Measurements from ENCODE around the gene ACSM2A.
"Not testable (repeated sequence)": the region's sequence is repeated elsewhere in the genome, so short reads cannot be mapped to it uniquely, and the experiment has no call there.

ACSM2A gene, protein sequence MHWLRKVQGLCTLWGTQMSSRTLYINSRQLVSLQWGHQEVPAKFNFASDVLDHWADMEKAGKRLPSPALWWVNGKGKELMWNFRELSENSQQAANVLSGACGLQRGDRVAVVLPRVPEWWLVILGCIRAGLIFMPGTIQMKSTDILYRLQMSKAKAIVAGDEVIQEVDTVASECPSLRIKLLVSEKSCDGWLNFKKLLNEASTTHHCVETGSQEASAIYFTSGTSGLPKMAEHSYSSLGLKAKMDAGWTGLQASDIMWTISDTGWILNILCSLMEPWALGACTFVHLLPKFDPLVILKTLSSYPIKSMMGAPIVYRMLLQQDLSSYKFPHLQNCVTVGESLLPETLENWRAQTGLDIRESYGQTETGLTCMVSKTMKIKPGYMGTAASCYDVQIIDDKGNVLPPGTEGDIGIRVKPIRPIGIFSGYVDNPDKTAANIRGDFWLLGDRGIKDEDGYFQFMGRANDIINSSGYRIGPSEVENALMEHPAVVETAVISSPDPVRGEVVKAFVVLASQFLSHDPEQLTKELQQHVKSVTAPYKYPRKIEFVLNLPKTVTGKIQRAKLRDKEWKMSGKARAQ

DNA sequence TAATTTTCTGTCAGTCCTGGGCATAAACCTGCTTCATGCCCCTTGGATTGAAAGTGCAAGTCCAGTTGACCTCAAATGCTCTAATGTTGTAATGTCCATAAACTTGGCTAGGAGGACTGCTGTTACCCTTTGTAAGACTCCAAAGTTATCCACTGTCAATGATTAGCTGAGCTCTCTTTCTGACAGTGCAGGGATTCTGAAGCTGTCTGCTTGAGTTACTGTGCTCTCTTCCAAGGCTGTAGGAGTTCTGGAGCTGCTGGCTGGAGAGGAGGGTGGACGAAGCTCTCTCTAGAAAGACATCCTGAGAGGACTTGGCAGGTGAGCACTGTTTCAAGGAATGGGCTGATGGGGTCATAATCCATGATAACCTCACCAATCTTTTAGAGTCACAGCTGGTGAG, at the start of gene ACSM2A:
Gene ACSM2A (plus strand): TSS at position 158 of the 400 bp plus-strand sequence. CDS start 8,594 bp downstream, outside the sequence.
- not testable (repeated sequence) for DNase-seq (ENCODE audit: low read depth, low spot score)

DNA sequence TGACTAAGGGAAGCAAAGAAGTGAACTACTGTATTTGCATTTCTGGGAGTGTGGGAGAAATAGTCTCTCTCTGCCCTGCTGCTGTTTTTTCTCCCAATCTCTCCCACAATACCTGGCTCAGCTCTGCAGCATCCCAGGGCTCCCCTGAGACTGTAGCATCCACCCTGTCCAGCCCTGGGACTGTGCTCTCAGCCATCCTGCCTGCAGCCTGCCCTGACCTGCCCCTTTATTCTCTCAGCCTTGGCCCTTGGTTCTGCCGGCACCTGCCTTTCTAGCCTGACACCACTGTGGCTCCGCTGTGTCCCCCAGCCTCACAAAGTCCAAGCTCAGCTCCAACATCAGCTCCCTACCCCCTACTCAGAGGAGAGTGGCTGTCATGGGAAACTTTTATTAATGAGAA, 48.7 kb upstream of the ACSM2A start:
- no peak for DNase-seq (ENCODE audit: low read depth, low spot score)

DNA sequence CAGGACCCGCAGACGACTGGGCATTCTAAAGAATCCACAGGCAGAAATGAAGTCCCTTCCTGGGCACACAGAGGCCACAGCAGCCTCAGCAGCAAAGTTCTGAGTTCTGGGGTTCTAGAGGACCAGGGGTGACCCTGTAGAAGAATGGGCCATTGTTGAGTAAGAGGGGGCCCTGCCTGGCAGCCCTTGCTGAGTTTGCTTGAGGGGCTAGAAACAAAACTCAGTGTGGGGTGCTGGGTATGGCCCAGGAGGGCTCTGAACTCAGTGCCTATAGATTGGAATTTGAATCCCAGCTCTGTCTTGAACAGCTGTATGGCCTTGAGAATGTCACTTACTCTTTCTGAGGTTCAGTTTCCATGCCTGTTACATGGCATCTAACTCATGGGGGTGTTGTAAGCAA, 46.7 kb upstream of the ACSM2A start, which contains the start of gene PDILT:
Gene PDILT (minus strand): TSS at position 101 of the 400 bp plus-strand sequence. CDS start 5,437 bp downstream, outside the sequence.
- no peak for DNase-seq (ENCODE audit: low read depth, low spot score)

DNA sequence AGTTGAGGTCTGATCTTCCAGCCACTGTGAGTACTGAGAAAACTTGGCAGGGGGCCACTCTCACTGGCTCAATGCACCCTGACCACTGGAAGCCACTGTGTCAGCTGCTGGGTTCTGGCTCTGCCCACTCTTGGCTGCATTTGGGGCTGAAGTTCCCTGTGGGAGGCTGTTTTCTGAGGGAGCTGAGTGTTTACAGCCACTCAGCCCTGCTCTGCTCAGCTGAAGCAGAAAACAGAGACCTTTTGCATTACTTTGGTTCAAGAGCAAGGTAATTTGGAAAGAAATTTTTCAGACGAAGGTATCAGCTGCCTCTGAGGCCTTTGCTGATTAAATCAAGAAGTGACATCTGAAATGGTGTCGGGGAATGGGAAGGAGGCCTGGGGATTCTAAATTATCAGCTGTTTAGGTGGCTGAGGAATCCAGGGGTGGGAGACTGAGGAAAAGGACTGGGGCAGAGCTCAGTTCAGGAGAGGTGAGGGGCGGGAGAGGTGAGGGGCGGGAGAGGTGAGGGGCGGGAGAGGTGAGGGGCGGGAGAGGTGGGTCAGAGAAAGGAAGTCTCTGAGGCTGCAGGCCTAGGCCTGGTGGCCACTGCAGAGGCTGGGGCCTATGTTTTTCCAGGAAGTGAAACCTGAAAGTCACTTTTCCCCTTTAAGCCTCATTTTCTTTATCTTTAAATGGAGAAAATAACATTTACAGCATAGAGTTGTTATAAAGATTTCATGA, 41.8 kb upstream of the ACSM2A start, which contains the start of gene ACSM5:
Gene ACSM5 (plus strand): TSS at position 137 of the 723 bp plus-strand sequence. CDS start 1,951 bp downstream, outside the sequence.
- no peak for DNase-seq (ENCODE audit: low read depth, low spot score)

DNA sequence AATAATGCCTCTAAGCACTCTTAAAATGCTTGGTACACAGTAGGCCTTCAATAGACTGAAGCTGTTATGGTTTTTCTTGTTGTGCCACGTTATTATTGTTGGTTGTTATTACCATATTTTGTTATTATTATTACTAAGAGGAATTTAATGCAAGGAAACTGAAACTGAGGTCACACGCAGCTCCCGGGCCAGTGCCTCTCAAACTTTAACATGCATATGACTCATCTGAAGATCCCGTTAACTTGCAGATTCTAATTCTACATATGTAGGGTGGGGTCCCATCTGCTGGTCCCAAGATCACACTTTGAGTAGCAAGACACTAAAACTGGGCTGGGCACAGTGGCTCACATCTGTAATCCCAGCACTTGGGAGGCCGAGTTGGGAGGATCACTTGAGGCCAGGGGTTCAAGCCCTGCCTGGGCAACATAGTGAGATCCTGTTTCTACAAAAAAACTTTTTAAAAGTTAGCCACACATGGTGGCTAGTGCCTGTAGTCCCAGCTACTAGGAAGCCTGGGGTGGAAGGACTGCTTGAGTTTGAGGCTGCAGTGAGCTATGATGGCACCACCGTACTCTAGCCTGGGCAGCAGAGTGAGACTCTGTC, 41.1 kb upstream of the ACSM2A start:
- DNase-seq (ENCODE audit: low read depth, low spot score): no peak

DNA sequence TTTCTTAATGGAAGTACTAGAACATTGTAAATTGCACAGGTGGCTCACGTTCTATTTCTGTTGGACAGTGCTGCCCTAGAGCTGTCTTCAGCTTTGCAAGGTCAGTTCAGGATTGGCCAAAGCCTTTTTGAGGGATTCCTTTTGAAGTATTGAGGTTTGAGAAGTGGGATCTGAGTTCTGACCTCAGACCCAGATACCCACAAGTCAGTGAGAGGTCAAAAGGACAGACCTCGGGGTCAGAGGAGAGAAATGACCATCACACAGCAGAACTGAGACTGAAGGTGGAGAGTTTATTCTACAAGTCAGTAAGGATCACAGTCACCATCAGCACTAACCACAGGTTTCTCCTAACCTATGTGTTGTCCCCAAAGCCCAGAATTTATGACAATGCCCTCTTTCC, 40.3 kb upstream of the ACSM2A start:
- DNase-seq (ENCODE audit: low read depth, low spot score): no peak

DNA sequence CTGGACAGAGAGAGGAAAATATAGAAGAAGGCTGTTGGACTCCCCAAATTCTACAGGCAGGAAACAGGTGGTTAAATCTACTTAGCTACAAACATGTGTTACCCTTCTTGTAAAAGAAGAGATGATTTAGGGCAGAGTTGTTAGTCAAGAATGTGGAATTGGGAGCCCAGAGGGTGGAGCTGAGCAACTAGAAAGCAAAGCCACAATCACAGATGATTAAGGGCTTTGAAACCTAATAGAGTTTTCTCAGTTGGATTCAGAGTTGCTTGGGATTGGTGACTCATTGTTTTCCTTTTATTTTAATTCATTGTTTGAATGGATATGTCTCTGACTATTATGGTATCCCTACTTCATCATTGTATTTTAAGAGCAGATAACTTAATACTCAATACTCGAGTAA, 35.8 kb upstream of the ACSM2A start:
- no peak for DNase-seq (ENCODE audit: low read depth, low spot score)

DNA sequence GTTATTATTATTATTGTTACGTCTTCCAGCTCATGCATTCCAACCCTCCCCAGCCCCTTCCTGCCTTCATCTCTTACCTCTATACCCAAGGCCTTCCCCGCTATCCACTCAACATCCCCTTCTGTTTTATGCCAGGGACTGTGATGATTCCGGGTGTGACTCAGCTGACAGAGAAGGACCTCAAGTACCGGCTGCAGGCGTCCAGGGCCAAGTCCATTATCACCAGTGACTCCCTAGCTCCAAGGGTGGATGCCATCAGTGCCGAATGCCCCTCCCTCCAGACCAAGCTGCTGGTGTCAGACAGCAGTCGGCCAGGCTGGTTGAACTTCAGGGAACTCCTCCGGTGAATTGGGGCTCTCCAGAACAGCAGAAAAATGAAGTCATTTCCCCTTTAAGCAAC, 32.2 kb upstream of the ACSM2A start:
- DNase-seq (ENCODE audit: low read depth, low spot score): not testable (repeated sequence)

DNA sequence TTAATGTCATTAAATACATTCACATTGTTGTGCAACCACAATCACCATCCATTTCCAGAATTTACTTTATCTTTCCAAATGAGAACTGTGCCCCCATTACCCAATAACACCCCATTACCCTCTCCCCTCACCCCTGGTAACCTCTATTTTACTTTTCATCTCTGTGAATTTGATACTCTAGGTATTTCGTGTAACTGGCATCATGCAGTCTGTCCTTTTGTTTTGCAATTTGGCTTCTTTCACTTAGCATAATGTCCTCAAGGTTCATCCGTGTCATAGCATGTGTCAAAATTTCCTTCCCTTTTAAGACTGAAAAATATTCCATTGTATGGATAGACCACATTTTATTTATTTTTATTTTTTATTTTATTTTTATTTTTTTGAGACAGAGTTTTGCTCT, 29.6 kb upstream of the ACSM2A start:
- DNase-seq (ENCODE audit: low read depth, low spot score): not testable (repeated sequence)

DNA sequence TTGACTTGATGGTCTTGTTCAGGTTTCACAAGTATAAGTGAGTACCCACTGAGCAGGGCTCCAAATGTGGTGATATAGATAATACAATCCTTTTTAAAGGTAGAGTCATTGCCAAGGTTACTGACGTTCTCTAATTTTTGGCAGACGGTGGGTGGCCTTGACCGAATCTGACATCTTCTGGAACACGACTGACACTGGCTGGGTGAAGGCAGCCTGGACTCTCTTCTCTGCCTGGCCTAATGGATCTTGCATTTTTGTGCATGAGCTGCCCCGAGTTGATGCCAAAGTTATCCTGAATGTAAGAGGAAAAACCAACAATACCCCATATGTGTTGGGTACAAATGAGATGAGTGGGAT, 27.6 kb upstream of the ACSM2A start:
- not testable (repeated sequence) for DNase-seq (ENCODE audit: low read depth, low spot score)

DNA sequence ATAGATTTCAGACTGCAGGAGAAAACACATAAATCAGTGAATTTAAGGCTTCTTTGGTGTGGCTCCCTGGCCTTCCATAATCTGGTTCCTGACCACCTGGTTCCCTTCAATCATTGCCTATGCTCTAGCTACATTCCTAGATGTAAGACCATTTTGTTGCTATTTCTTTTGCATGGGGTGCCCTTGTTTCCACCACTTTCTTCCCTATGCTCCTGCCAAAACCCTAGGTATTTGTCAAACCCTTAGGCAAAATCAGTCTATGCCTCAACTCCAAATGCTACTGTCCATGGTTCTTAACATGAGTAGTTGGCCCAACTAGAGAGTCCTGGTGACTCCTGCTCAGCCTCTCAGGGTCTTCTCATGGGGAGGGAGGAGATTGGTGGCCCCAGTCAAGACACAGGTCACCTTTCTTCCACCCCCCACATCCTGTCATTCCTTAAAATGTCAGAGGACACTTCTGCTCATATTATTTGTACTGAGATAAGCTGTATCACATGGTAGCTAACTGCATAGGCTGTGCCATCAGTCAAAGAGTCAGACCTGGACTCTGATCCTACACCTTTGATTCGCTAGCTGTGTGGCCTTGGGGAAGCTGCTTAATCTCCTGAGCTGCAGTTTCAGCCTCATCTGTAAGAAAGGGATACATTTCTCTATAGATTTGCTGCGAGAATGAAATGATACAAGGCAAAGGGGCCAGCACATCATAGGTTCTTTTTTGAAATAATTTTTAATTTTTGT, 27.0 kb upstream of the ACSM2A start:
- DNase-seq (ENCODE audit: low read depth, low spot score): no peak

DNA sequence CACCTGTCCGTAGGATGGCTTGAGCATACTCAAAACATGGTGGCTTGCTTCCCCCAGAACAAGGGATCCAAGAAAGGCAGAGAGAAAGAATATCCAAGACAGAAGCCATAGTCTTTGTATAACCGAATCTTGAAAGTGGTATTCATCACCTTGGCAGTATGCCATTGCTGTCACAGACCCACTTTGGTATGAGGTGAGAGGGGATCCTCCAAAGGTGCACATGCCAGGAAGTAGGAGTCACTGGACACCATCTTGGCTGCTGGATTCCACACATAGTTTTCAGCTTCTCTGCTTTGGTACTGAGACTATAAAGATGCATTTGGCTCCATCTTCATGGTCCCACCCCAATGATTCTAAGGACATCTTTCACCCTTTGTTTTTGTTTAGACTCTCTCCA, 23.9 kb upstream of the ACSM2A start:
- DNase-seq (ENCODE audit: low read depth, low spot score): not testable (repeated sequence)

DNA sequence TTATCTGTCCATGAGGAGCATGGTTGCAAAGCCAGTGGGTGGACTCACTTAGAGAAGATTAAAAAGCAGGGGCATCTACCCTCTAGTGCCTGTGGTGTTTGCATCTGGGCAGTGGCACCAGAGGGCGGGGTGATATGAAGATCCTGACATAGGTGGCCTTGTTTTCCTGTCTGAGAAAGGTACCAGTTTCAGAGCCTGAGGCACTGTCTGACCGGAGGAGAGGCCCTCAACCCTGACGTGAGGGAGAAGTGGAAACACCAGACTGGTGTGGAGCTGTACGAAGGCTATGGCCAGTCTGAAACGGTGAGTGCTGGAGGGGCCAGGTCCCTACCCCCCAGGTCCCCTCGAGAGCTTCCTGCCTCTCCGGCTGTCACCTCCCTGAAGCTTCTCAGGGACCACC, 21.8 kb upstream of the ACSM2A start:
- DNase-seq (ENCODE audit: low read depth, low spot score): not testable (repeated sequence)

DNA sequence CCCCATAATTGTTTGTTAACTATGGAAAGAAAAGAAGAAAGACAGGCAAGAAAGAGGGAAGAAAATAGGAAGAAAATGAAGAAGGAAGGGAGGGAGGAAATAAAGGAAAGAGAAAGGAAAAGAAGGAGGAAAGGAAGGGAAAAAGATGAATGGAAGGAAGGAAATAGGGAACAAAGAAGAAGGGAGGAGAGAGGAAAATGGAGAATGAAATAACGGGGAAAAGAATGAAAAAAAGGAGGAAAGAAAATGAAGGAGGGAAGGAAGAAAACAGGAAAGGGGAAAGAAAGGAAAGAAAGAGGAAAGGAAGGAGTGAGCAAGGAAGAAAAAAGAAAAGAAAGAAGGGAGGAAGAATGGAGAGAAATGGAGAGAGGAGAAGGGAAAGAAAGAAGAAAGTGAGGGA, 20.8 kb upstream of the ACSM2A start:
- not testable (repeated sequence) for DNase-seq (ENCODE audit: low read depth, low spot score)

DNA sequence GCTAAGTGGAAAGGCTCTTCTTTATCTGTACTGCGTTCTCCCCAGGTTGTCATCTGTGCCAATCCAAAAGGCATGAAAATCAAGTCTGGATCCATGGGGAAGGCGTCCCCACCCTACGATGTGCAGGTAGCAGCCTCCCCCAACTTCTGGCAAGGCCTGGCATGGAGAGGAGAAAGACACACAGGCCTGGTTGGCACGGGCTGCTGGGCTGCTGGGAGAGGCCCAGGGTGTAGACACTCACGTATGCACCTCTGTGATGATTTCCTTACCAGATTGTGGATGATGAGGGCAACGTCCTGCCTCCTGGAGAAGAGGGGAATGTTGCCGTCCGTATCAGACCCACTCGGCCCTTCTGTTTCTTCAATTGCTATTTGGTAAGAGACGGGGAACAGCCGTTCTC, 20.4 kb upstream of the ACSM2A start:
- no peak for DNase-seq (ENCODE audit: low read depth, low spot score)

DNA sequence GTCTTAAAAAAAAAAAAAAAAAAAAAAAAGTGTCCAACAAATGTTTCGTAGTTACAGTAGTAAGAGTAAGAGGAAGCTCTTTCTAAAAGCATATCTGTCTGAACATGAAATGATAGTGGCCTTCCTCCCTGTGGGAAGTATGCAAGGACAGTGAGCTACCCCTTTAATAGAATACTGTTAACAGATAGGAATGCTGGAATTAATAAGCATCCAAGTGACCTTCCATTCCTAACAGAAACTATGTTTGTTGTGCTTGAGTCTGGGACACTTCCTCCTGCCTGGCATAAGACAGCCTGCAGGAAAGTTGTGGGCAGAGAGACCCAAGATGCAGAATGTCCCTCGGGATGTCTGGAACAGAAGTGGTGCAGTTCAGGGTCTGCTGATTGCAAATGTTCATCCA, 12.4 kb upstream of the ACSM2A start:
- not testable (repeated sequence) for DNase-seq (ENCODE audit: low read depth, low spot score)

DNA sequence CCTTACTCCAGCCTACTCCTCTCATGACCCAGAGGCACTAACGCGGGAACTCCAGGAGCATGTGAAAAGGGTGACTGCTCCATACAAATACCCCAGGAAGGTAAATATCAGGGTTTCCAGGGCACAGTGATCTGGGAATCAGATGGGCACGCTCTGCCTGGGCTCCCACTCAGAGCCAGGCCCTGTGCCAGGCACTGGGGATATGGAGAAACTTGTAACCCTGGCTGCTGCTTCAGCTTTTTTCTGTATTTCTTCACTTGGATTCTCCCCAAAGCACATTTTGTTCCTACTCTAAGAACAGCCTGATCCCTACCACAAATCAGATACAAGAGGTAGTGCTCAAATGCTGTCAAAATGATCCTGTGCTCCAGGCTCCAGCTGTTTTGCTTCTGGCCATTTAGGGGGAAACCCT, 11.5 kb upstream of the ACSM2A start:
- not testable (repeated sequence) for DNase-seq (ENCODE audit: low read depth, low spot score)

DNA sequence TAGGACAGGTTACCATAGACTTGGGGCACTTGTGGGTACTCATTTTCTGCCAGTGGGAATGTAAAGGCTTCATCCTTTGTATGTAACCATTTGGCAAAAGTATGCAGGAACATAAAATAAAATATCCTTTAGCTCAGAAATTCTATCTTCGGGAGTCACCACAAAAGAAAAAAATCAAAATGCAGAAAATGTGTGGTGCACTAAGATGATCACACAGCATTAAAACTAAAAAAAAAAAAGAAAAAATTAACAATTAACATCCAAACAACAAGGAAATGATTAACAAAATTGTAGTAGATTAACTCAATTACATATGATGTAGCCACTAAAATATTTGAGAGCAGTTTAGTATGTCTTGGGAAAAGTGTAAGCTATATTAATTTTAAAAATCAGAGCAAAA, 10.6 kb upstream of the ACSM2A start:
- DNase-seq (ENCODE audit: low read depth, low spot score): not testable (repeated sequence)

DNA sequence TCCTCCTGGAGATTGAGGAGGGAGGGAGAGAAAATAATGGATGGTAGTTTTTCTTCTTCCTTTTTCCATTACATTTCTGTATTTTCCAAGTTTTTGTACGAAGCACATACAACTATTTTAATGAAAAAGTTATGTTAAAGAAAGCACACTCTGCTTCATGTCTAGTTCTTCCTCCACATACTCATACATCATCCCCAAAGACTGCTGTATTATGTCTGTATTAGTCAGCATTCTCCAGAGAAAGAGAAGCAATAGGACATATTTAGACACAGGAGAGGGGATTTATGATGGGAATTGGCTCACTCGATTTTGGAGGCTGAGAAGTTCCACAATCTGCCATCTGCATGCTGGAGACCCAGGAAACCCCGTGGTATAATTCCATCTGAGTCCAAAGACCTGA, 10.1 kb upstream of the ACSM2A start:
- DNase-seq (ENCODE audit: low read depth, low spot score): no peak

DNA sequence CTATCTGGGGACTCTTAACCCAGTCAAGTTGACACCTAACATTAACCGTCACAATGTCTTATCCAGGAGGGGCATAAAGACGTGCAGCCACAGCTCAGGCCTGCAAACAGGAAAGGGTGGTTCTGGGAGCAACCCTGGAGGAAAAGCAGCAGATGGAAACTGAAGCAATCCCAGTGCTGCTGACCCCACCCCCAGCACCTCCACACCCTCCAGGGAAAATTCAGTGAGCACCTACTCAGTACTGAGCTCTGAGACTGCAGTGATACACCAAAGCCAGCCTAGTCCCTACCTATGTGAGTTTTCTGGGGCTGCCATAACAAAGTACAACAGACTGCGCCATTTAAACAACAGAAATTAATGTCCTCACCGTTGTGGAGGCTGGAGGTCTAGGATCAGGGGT, 9.5 kb upstream of the ACSM2A start:
- not testable (repeated sequence) for DNase-seq (ENCODE audit: low read depth, low spot score)
